Measurements from ENCODE around the gene NEUROG1.

NEUROG1 gene

GRCh38 chr5:135491552-135492318 is 44.0 kb downstream of the NEUROG1 start:
- no peak for DNase-seq

DNA sequence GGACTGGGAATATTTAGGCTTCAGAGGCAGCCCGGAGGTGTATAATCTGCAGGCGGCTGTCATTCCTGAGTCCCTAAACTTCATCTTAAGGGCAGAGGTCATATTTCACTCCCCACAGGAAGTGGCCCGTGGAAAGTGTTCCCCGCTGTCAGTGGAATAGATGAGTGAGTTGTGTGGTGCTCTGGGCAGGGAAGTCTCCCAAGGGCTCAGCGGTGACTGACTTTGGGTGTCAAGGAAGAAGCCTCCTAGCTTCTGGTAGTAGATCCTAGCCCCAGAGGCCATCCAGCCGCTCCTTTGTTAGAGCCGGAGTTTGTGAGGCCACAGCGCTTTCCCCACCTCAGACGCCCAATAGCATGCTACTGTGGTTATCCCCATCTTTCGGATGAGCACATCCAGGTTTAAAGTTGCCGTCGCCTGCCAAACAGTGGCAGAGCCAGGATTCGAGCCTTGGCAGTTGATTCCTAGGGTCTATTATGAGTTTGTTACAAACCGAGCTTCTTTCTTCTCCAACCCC is 44.7 kb downstream of the NEUROG1 start:
- DNase-seq: no peak

DNA sequence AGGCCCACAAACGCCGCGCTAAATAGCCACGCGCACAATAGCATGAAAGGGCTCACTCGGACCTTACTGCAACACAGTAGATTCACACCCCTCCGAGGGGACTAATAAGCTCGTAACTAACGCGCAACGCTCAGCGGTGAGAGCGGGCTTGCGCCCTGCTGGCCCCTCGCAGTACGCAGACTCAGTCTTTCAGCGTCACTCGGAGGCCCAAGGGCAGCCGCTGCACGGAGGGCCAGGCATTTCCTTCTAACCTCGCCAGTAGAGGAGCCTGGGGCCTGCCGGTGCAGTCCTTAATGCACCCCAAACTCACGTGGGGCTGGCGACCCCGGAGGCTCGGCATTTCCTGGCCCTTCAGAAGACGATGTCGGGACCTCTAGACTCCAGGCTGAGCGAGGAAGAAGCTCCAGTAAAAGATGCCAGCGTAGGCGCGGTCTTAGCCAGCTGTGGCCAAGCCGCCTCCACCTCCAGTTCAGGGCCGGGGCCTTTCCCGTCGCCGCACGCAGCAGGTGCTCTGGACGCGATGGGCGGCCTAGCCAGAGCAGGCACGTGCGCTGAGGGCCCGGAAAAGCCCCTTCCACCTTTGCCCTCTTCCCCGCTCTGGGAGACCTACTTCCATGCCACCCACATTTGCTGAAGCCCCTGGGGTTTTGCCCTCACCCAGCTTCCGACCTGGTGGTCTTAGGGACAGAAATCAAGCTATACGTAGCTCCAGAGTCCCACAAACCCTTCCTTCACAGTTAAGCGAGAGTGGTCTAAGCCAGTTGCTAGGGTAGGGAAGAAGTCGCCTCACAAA is 45.3 kb downstream of the NEUROG1 start:
- no peak for DNase-seq

GRCh38 chr5:135489466-135490244 is 46.1 kb downstream of the NEUROG1 start:
- DNase-seq: no peak

- DNase-seq: no peak
Measured at GRCh38 chr5:135488727-135489465, 46.9 kb downstream of the NEUROG1 start.

DNA sequence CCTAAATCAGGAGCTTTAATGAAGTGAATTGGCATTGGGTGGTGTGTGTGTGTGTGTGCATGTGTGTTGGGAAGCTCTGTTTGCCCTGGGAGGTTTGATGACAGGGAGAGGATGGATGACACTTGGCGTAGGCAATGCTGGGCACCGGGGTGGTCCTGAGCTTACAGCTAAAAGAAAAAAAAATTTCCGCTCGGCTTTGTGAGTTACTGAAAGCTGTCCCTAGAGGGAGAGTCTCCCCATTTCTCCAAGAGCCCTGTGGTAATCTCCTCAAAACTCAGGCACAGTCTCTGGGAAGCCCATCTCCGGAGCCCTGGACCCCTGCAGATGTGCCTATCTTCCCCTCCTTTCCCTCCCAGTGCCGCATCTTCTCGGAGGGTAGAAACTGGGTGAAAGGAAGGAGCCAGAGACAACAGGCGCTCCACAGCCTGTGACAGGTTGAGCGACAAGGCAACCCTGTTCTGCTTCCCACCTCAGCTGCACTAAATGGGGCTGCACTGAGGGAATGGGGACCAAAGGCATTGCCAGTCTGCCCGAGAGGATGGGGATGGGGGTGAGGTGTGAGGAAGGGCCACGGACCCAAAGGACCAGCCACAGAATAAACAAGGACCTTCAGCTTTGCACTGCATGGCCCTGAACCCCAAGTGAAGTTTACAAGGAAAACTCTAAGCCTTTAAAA is 47.8 kb downstream of the NEUROG1 start:
- DNase-seq: no peak

DNA sequence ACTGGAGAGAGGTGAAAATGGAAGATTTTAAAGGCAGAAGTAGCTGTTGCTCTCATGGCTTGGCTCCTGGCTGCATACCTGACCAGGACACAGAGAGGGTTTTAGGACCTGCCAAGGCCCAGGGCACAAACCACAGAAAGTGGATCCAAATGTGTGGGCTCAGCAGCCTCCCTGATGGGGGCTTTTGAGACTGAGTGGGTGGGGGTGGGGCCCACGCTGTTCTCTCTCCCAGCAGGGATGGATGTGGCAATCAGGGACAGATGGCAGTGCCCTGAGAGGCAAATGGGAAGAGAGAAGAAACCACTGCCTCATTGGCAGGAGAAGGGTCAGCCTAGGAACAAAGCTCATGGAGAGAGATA is 48.7 kb downstream of the NEUROG1 start:
- DNase-seq: no peak

GRCh38 chr5:135486131-135487036 is 49.4 kb downstream of the NEUROG1 start:
- no peak for DNase-seq

GRCh38 chr5:135484674-135485086 is 51.1 kb downstream of the NEUROG1 start:
- no peak for DNase-seq
